22Rv1 (cell line): ENCODE data around the gene PGLYRP3.
"Not testable (repeated sequence)": the region's sequence is repeated elsewhere in the genome, so short reads cannot be mapped to it uniquely, and the experiment has no call there.

Source experiments
- ZFX ChIP-seq: fragments of 450-650 bp; IDR thresholded peaks from 2 replicates; pipeline ENCODE4 v1.6.1; 2017; ENCODE audit warnings: antibody characterized with exemption, borderline replicate concordance
- TF ChIP-seq, protein P1 (sequence below): fragments of 450-650 bp; IDR thresholded peaks from 2 replicates; pipeline ENCODE4 v1.5.1; 2017; ENCODE audit warnings: mild to moderate bottlenecking

DNA sequence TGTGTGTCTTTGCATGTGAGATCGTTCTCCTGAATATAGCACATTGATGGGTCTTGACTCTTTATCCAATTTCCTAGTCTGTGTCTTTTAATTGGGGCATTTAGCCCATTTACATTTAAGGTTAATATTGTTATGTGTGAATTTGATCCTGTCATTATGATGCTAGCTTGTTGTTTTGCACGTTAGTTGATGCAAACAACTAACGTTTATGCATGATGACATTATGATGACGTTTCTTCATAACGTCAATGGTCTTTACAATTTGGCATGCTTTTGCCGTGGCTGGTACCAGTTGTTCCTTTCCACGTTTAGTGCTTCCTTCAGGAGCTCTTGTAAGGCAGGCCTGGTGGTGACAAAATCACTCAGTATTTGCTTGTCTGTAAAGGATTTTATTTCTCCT lies 5.4 kb upstream of the PGLYRP3 start:
- TF ChIP-seq, protein P1, sequence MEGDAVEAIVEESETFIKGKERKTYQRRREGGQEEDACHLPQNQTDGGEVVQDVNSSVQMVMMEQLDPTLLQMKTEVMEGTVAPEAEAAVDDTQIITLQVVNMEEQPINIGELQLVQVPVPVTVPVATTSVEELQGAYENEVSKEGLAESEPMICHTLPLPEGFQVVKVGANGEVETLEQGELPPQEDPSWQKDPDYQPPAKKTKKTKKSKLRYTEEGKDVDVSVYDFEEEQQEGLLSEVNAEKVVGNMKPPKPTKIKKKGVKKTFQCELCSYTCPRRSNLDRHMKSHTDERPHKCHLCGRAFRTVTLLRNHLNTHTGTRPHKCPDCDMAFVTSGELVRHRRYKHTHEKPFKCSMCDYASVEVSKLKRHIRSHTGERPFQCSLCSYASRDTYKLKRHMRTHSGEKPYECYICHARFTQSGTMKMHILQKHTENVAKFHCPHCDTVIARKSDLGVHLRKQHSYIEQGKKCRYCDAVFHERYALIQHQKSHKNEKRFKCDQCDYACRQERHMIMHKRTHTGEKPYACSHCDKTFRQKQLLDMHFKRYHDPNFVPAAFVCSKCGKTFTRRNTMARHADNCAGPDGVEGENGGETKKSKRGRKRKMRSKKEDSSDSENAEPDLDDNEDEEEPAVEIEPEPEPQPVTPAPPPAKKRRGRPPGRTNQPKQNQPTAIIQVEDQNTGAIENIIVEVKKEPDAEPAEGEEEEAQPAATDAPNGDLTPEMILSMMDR = not testable (repeated sequence)
- not testable (repeated sequence) for TF ChIP-seq ZFX
